KMS-11 (cell line): ENCODE measurements around the gene FSD2.
A peak's percentile ranks its signal among the peaks of the same experiment; 100 is the strongest.

Source experiments
- H2AFZ ChIP-seq: fragments of 200-600 bp; sonication (generic); 2 replicates; pipeline ENCODE4 v1.6.1; 2016; ENCODE audit warnings: antibody characterized with exemption, mixed run types, low read depth
- H3K27ac ChIP-seq: fragments of 200-600 bp; sonication (generic); 2 replicates; pipeline ENCODE4 v1.6.1; 2016; ENCODE audit warnings: mild to moderate bottlenecking, mixed run types
- H3K27me3 ChIP-seq: fragments of 200-600 bp; sonication (generic); 2 replicates; pipeline ENCODE4 v1.6.1; 2017; ENCODE audit warnings: mild to moderate bottlenecking, low read depth, mixed run types, moderate library complexity; ENCODE audit not compliant: insufficient read depth
- H3K36me3 ChIP-seq: fragments of 200-600 bp; sonication (generic); 2 replicates; pipeline ENCODE4 v1.6.1; 2017; ENCODE audit warnings: mild to moderate bottlenecking, mixed run types; ENCODE audit not compliant: insufficient read depth
- H3K4me1 ChIP-seq: fragments of 200-600 bp; sonication (generic); 2 replicates; pipeline ENCODE4 v1.6.1; 2016; ENCODE audit warnings: mild to moderate bottlenecking, low read depth, mixed run types; ENCODE audit not compliant: poor library complexity, severe bottlenecking
- H3K4me2 ChIP-seq: fragments of 200-600 bp; sonication (generic); 2 replicates; pipeline ENCODE4 v1.7.0; 2016; ENCODE audit warnings: mild to moderate bottlenecking, mixed run types
- H3K4me3 ChIP-seq: fragments of 200-600 bp; sonication (generic); IDR thresholded peaks from 2 replicates; pipeline ENCODE4 v1.6.1; 2017; ENCODE audit warnings: low read depth, low read length, mixed read lengths; ENCODE audit not compliant: insufficient read depth
- H3K79me2 ChIP-seq: fragments of 200-600 bp; sonication (generic); 2 replicates; pipeline ENCODE4 v1.6.1; 2016; ENCODE audit warnings: low read depth, mixed run types; ENCODE audit not compliant: insufficient read depth
- H3K9ac ChIP-seq: fragments of 200-600 bp; sonication (generic); 2 replicates; pipeline ENCODE4 v1.6.1; 2016; ENCODE audit warnings: mild to moderate bottlenecking, mixed run types
- H4K20me1 ChIP-seq: fragments of 200-600 bp; sonication (generic); 2 replicates; pipeline ENCODE4 v1.6.1; 2016; ENCODE audit warnings: mild to moderate bottlenecking, mixed run types; ENCODE audit not compliant: insufficient read depth
- TF ChIP-seq, protein P1 (sequence below): fragments of 200-600 bp; sonication (generic); conservative IDR thresholded peaks from 2 replicates; pipeline ENCODE4 v1.6.1; 2017; ENCODE audit warnings: low read depth, mild to moderate bottlenecking, antibody characterized with exemption, low read length, moderate library complexity, mixed read lengths

Gene FSD2, protein sequence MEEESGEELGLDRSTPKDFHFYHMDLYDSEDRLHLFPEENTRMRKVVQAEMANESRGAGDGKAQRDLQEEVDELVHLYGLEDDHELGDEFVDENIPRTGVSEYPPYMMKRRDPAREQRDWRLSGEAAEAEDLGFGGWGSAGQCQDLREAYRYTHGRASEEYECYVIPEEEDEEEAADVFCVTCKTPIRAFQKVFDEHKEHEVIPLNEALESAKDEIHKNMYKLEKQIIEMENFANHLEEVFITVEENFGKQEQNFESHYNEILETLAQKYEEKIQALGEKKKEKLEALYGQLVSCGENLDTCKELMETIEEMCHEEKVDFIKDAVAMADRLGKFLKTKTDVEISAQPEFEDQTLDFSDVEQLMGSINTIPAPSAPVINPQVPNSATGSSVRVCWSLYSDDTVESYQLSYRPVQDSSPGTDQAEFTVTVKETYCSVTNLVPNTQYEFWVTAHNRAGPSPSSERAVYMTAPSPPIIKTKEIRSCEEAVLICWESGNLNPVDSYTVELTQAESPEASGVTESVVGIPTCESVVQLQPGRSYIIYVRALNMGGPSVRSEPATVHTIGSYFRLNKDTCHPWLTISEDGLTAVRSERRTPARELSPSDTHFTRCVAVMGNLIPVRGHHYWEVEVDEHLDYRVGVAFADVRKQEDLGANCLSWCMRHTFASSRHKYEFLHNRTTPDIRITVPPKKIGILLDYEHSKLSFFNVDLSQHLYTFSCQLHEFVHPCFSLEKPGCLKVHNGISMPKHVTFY

GRCh38 chr15:82805994-82806406 is at the start of gene FSD2:
TSS of gene FSD2 (minus strand) at chr15:82806069. CDS start at chr15:82787390, 18,679 bp downstream.
- Histone ChIP-seq H3K27me3 (no peaks in the 10 kb centered on the region), H2AFZ (peak within 1 kb of the TSS; percentile 64), H4K20me1 (no peaks in the 10 kb centered on the region), H3K4me2 (peak within 1 kb of the TSS; percentile 72), H3K79me2 (peaks cover 6% of the 10 kb centered on the region; the same call in 1 of the 2 replicates), H3K9ac (peak within 1 kb of the TSS; percentile 18; the same call in 1 of the 2 replicates), H3K4me1 (peaks cover 40% of the 10 kb centered on the region), H3K27ac (peak within 1 kb of the TSS; percentile 67), H3K36me3 (no peaks in the 10 kb centered on the region), H3K4me3 (no peak within 1 kb of the TSS)
- TF ChIP-seq, protein P1, sequence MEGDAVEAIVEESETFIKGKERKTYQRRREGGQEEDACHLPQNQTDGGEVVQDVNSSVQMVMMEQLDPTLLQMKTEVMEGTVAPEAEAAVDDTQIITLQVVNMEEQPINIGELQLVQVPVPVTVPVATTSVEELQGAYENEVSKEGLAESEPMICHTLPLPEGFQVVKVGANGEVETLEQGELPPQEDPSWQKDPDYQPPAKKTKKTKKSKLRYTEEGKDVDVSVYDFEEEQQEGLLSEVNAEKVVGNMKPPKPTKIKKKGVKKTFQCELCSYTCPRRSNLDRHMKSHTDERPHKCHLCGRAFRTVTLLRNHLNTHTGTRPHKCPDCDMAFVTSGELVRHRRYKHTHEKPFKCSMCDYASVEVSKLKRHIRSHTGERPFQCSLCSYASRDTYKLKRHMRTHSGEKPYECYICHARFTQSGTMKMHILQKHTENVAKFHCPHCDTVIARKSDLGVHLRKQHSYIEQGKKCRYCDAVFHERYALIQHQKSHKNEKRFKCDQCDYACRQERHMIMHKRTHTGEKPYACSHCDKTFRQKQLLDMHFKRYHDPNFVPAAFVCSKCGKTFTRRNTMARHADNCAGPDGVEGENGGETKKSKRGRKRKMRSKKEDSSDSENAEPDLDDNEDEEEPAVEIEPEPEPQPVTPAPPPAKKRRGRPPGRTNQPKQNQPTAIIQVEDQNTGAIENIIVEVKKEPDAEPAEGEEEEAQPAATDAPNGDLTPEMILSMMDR = 0 out of 2 replicates have a peak, but pooled peaks have one; percentile 25

- no peaks in the 10 kb centered on the region for H3K4me1 ChIP-seq
- no peaks in the 10 kb centered on the region for H4K20me1 ChIP-seq
- H3K27ac ChIP-seq = no peak overlapping the region
- TF ChIP-seq, protein P1 = no peak
- H3K4me2 ChIP-seq = no peak overlapping the region
- no peaks in the 10 kb centered on the region for H3K79me2 ChIP-seq
- H3K27me3 ChIP-seq = no peaks in the 10 kb centered on the region
- no peak overlapping the region for H3K9ac ChIP-seq
- H3K36me3 ChIP-seq = no peaks in the 10 kb centered on the region
- no peak overlapping the region for H3K4me3 ChIP-seq
- no peak overlapping the region for H2AFZ ChIP-seq
Measured at GRCh38 chr15:82854554-82854953, 48.7 kb upstream of the FSD2 start.

DNA sequence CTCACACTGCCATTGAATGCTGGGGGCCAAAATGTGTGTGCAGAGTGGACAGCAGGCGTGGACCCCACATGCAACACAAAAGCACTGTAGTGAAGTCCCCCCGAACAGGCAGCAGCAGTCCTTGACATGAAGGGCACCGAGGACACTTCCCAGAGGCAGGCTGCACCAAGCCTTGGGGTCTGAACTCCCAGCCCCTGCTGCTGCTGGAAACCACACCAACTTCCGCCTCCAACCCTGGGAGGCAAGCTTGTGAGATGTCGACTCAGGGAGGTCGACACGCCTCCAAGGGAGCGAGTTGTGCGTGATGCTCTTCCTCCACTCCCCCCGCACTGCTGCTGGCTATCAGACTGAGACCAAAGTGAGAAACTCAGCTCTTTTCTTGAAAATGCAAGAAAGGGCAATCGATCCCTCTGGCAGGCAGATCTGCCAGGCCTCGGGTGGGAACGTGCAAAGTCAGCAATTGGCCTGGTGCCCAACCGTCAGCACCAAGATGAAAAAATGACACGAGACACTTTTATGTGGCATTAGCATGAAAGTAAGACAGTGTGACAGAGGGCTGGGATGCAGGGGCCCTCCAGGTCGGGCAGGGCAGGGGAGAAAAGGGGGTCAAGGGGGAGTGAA is 47.2 kb upstream of the FSD2 start:
- H4K20me1 ChIP-seq = no peaks in the 10 kb centered on the region
- no peak overlapping the region for H3K4me3 ChIP-seq
- no peak overlapping the region for H3K9ac ChIP-seq
- H3K4me2 ChIP-seq = no peak overlapping the region
- no peak overlapping the region for H2AFZ ChIP-seq
- H3K79me2 ChIP-seq = no peaks in the 10 kb centered on the region
- H3K27ac ChIP-seq = no peak overlapping the region
- TF ChIP-seq, protein P1 = no peak
- H3K36me3 ChIP-seq = no peaks in the 10 kb centered on the region
- H3K27me3 ChIP-seq = no peaks in the 10 kb centered on the region
- H3K4me1 ChIP-seq = no peaks in the 10 kb centered on the region

DNA sequence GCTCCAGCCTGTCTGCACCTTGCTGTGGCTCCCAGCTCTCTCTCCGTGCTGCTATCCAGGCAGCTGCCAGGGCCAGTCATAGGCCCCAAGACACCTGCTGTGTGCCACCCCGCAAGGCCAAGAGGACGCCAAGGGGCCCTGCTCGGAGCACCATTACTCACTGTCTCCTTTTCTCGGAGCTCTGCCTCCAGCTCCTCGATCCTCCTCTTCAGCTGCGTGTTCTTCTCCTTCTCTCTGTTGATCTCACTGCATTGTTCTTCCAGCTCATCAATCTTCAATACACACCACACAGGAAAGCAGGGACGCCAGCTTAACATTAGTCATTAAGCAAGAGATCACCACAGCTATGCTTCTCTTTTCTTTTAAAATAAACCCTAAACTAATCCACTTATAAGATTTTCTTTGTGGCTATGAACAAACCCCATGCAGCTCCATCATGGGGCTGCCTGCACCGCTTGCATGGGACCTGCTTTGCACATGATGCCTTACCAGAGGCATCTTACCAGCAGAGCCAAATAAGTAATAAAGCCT is 46.2 kb upstream of the FSD2 start:
- no peaks in the 10 kb centered on the region for H3K27me3 ChIP-seq
- H4K20me1 ChIP-seq = no peaks in the 10 kb centered on the region
- TF ChIP-seq, protein P1 = no peak
- no peak overlapping the region for H3K4me3 ChIP-seq
- H3K9ac ChIP-seq = no peak overlapping the region
- H3K79me2 ChIP-seq = no peaks in the 10 kb centered on the region
- no peak overlapping the region for H3K4me2 ChIP-seq
- no peaks in the 10 kb centered on the region for H3K36me3 ChIP-seq
- H3K4me1 ChIP-seq = no peaks in the 10 kb centered on the region
- no peak overlapping the region for H2AFZ ChIP-seq
- no peak overlapping the region for H3K27ac ChIP-seq
